ENCODE results near the gene ACTA2.

DNA sequence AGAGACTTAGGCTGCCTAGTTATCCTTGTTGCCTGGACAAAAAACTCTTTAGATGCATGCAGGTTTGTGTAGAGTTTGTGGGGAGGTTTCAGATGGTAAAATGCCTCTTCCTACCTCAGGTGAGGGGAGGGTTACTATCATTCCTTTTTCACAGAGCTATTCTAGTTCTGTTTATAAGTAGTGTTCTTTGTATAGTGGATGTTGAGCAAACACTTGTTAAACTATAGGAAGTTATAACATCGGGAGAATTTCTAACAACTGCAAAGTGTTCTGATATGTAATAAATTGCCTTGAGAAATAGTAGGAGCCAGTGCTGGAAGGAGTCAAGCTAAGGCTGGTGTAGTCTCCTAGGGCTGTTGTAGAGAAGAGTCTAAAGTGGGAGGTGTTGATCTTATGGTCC lies 31.4 kb upstream of the ACTA2 start:
- TF ChIP-seq CTCF (IDR thresholded peaks at IDR 0.05) (no peak), POLR2A (IDR thresholded peaks at IDR 0.05) (no peak)
